ENCODE results near the gene GUCA2A. TPM values are rescaled to one million over a fixed set of nuclear protein-coding genes. Genes with fewer than 3 reads are reported as not detected.

The GUCA2A gene
- total and polyA plus RNA-seq, 2 of the 8 experiments (the other 6 are each of a cell fraction or from before 2014, with no cell fraction given) = not detected

- H2BK120ac ChIP-seq (replicated peaks; ENCODE audit: low read depth, low read length) = no peak overlapping the region
- H3K9me3 ChIP-seq (ENCODE audit: insufficient read depth in 2 of 2, low read depth in 1 of 2, low read length in 1 of 2) = no peaks in the 10 kb centered on the region
- peaks cover 4% of the 10 kb centered on the region in 2 experiments for H4K20me1 ChIP-seq (replicated peaks in 1 of 2; ENCODE audit: control insufficient read depth in 1 of 2, insufficient read depth in 2 of 2, low read length in 2 of 2)
- no peak overlapping the region for H3K4me2 ChIP-seq (ENCODE audit: insufficient read depth in 1 of 2, low read depth in 2 of 2, low read length in 2 of 2)
- peaks cover 0 to 2% (median under 1%) of the 10 kb centered on the region in 4 experiments; a peak in 5 of 7 replicates for H3K4me1 ChIP-seq (replicated peaks in 1 of 4; ENCODE audit: control insufficient read depth in 3 of 4, insufficient read depth in 4 of 4, low read length in 3 of 4)
- no peaks in the 10 kb centered on the region; a peak in 1 of 8 replicates for H3K36me3 ChIP-seq (ENCODE audit: control insufficient read depth in 2 of 4, insufficient read depth in 4 of 4, low read length in 3 of 4)
- H2BK5ac ChIP-seq (ENCODE audit: low read depth, low read length) = no peak overlapping the region
- H3K79me1 ChIP-seq (ENCODE audit: low read depth, low read length) = peaks cover 4% of the 10 kb centered on the region; the same call in 1 of the 2 replicates
- H3K14ac ChIP-seq (ENCODE audit: insufficient read length) = no peak overlapping the region
- FAIRE-seq = no peak
- WGBS, 2 experiments (ENCODE audit: extremely low coverage in 1 of 2, insufficient coverage in 1 of 2, insufficient read length in 1 of 2, insufficient replicate concordance in 2 of 2, low coverage in 1 of 2, low lambda C conversion rate in 2 of 2, missing lambda C conversion rate in 1 of 2) = 83% methylated on average over 2 of the region's 2 CpGs; no CpG with 5 or more reads in 1 of the 2 experiments
- no peak overlapping the region for H4K91ac ChIP-seq (replicated peaks; ENCODE audit: insufficient read length, low read length)
- no peak overlapping the region for H2AK5ac ChIP-seq (ENCODE audit: low read depth, low read length)
- H3K56ac ChIP-seq (replicated peaks; ENCODE audit: insufficient read length, low read depth, low read length) = no peak overlapping the region
- no peak overlapping the region for H3K4me3 ChIP-seq (ENCODE audit: extremely low read depth in 1 of 4, insufficient read depth in 2 of 4, low read depth in 3 of 4, low read length in 4 of 4)
- no peak overlapping the region for H3K4ac ChIP-seq (replicated peaks; ENCODE audit: insufficient read length, low read depth, low read length)
- CTCF ChIA-PET (ENCODE audit: partially characterized antibody) = interaction anchor here (1.0 kb wide), 1 partner anchor 153 kb away, joined by 3 read pairs; no protein-coding TSS in a partner anchor
- no peaks in the 10 kb centered on the region; the same call in 1 of the 2 replicates for H3K23me2 ChIP-seq (ENCODE audit: low read depth, low read length)
- H2AFZ ChIP-seq (ENCODE audit: low read length) = no peak overlapping the region
- no peak overlapping the region for H3K27ac ChIP-seq (ENCODE audit: low read depth, low read length)
- POLR2A ChIA-PET (ENCODE audit: partially characterized antibody) = no interaction called here
- H3K9ac ChIP-seq (replicated peaks in 1 of 4; ENCODE audit: extremely low read depth in 1 of 4, low read depth in 3 of 4, low read length in 3 of 4) = no peak overlapping the region
- H2BK20ac ChIP-seq (ENCODE audit: low read length) = no peak overlapping the region
- no peak overlapping the region for H2BK15ac ChIP-seq (ENCODE audit: low read length)
- no peak overlapping the region for H3K18ac ChIP-seq (ENCODE audit: extremely low read depth, low read length)
- H3K27me3 ChIP-seq (replicated peaks in 1 of 4; ENCODE audit: control insufficient read depth in 3 of 4, extremely low read depth in 1 of 4, insufficient read depth in 3 of 4, low read length in 3 of 4) = no peaks in the 10 kb centered on the region
- H4K8ac ChIP-seq (ENCODE audit: extremely low read depth, insufficient read depth, low read length) = no peak overlapping the region
- H3K23ac ChIP-seq (ENCODE audit: insufficient read length) = no peak overlapping the region
- H2BK12ac ChIP-seq (ENCODE audit: low read depth, low read length) = no peak overlapping the region
- H3K79me2 ChIP-seq (ENCODE audit: control insufficient read depth in 1 of 2, insufficient read depth in 2 of 2, low read length in 2 of 2) = peaks cover 0 to 86% of the 10 kb centered on the region in 2 experiments; a peak in 3 of 4 replicates
- H4K5ac ChIP-seq (ENCODE audit: insufficient read length, low read depth, low read length) = no peak overlapping the region
- no peak for DNase-seq (ENCODE audit: low read depth in 1 of 2, low spot score in 2 of 2)
- TF ChIP-seq BRCA1 (IDR thresholded peaks at IDR 0.05; ENCODE audit: low read depth, low read length) (no peak), MAFK (IDR thresholded peaks at IDR 0.05; ENCODE audit: low read depth, low read length) (no peak), CBX5 (IDR thresholded peaks at IDR 0.05; ENCODE audit: low read depth, low read length) (no peak), EP300 (IDR thresholded peaks at IDR 0.05; ENCODE audit: borderline replicate concordance in 1 of 2, low read depth in 2 of 2, low read length in 2 of 2) (no peak), SAP30 (IDR thresholded peaks at IDR 0.05; ENCODE audit: insufficient read depth, insufficient replicate concordance, low read length) (no peak), ATF2 (IDR thresholded peaks at IDR 0.05; ENCODE audit: low read length) (no peak), SRF (IDR thresholded peaks at IDR 0.05; ENCODE audit: low read depth, low read length) (no peak), CTCF (IDR thresholded peaks at IDR 0.05; ENCODE audit: control extremely low read depth in 1 of 3, insufficient read depth in 1 of 3, low read depth in 1 of 3, low read length in 3 of 3) (no peak), YY1 (IDR thresholded peaks at IDR 0.05; ENCODE audit: low read depth, low read length) (no peak)
These were observed 46.7 kb upstream of the GUCA2A start for GRCh38 chr1:42211224-42211623.

Data from H1 (cell line).